Endothelial cell of umbilical vein (primary cell): Measurements from ENCODE around the gene USP25. TPM values are rescaled to one million over a fixed set of nuclear protein-coding genes. Genes with fewer than 3 reads are reported as not detected.

Experiments used
- BruUV-seq: library from RNA; stranded (reverse); fragments of 400-500 nt; replicated peaks from 2 replicates; lab custom pipeline; 2021; lab: Mats Ljungman, UMichigan
- CTCF ChIA-PET: fragments of 300-600, 350-600 bp; sonication (Branson Sonifier 250); formaldehyde crosslinking; loops from one replicate; lab custom pipeline; 2021; ENCODE audit warnings: antibody characterized with exemption, inconsistent platforms; lab: Charles Lee
- POLR2A ChIA-PET: fragments of 300-600, 350-600 bp; sonication (Branson Sonifier 250); formaldehyde crosslinking; loops from one replicate; lab custom pipeline; 2021; ENCODE audit warnings: antibody characterized with exemption, inconsistent platforms; lab: Charles Lee
- DNase-seq: peaks from one replicate; pipeline ENCODE4 v3.0.0-alpha.2; 2011; ENCODE audit warnings: low read depth, low spot score
- FAIRE-seq: peaks from 2 replicates; lab custom pipeline; 2011; peaks lifted over from hg19 to GRCh38; lab: Jason Lieb, UNC
- H2AFZ ChIP-seq: 2 replicates; pipeline ENCODE4 v1.6.0; 2012; ENCODE audit warnings: low read depth, low read length, control low read depth, inconsistent platforms
- H3K27ac ChIP-seq: 2 replicates; pipeline ENCODE4 v1.5.1; 2011; ENCODE audit warnings: low read depth, mild to moderate bottlenecking, control low read depth, low read length, moderate library complexity; ENCODE audit not compliant: insufficient read depth
- H3K27me3 ChIP-seq, 2 experiments: 2 replicates each; pipeline versions ENCODE4 v1.6.0 to v1.6.1; 2011; ENCODE audit warnings: low read length in 2 of 2, mixed read lengths in 1 of 2; ENCODE audit not compliant: control insufficient read depth in 2 of 2, insufficient read depth in 2 of 2
- H3K36me3 ChIP-seq, 2 experiments: 2 replicates in 1 of 2; 3 replicates in 1 of 2; pipeline ENCODE4 v1.5.1; 2011; ENCODE audit warnings: low read length in 2 of 2, mild to moderate bottlenecking in 1 of 2, moderate library complexity in 1 of 2; ENCODE audit not compliant: control insufficient read depth in 2 of 2, insufficient read depth in 2 of 2; ENCODE audit errors: extremely low read depth in 1 of 2
- H3K4me1 ChIP-seq: 3 replicates; pipeline ENCODE4 v1.5.1; 2011; ENCODE audit warnings: mild to moderate bottlenecking, low read length; ENCODE audit not compliant: control insufficient read depth, insufficient read depth; ENCODE audit errors: extremely low read depth
- H3K4me2 ChIP-seq: 2 replicates; pipeline ENCODE4 v1.6.1; 2011; ENCODE audit warnings: low read length, control low read depth, mixed read lengths; ENCODE audit not compliant: insufficient read depth
- H3K4me3 ChIP-seq, 3 experiments: fragments of 200-600 bp in 1 of 3; sonication (generic), shearing (Covaris generic) in 1 of 3; replicated peaks in 1 of 3; 2 replicates each; pipeline ENCODE4 v1.5.1; 2011 to 2016; ENCODE audit warnings: control low read depth in 3 of 3, low read length in 3 of 3, mild to moderate bottlenecking in 2 of 3, inconsistent platforms in 1 of 3, low read depth in 1 of 3, moderate library complexity in 1 of 3; ENCODE audit not compliant: insufficient read depth in 1 of 3
- H3K79me2 ChIP-seq: 2 replicates; pipeline ENCODE4 v1.6.0; 2012; ENCODE audit warnings: low read length, inconsistent platforms; ENCODE audit not compliant: control insufficient read depth, insufficient read depth
- H3K9ac ChIP-seq: replicated peaks from 2 replicates; pipeline ENCODE3; 2011; ENCODE audit warnings: low read length, control low read depth; ENCODE audit not compliant: insufficient read depth; ENCODE audit errors: extremely low read depth
- H3K9me1 ChIP-seq: replicated peaks from 3 replicates; pipeline ENCODE4 v1.6.0; 2011; ENCODE audit warnings: mild to moderate bottlenecking, low read length; ENCODE audit not compliant: control insufficient read depth, insufficient read depth; ENCODE audit errors: extremely low read depth
- H3K9me3 ChIP-seq: replicated peaks from 2 replicates; pipeline ENCODE4 v1.5.1; 2012; ENCODE audit warnings: low read length, inconsistent platforms; ENCODE audit not compliant: control insufficient read depth, insufficient read depth
- H4K20me1 ChIP-seq: replicated peaks from 2 replicates; pipeline ENCODE3; 2011; ENCODE audit warnings: mild to moderate bottlenecking, low read length; ENCODE audit not compliant: control insufficient read depth, insufficient read depth; ENCODE audit errors: extremely low read depth
- EZH2 ChIP-seq: IDR thresholded peaks from 2 replicates; pipeline ENCODE4 v1.6.1; 2012; ENCODE audit warnings: borderline replicate concordance, low read depth, mild to moderate bottlenecking, moderate library complexity, low read length, inconsistent platforms; ENCODE audit not compliant: severe bottlenecking
- MAX ChIP-seq: IDR thresholded peaks from 2 replicates; pipeline ENCODE4 v1.6.1; 2011; ENCODE audit not compliant: insufficient read depth, insufficient read length
- POLR2A ChIP-seq: IDR thresholded peaks from 2 replicates; pipeline ENCODE4 v1.6.1; 2012; ENCODE audit warnings: low read depth, mild to moderate bottlenecking, control low read depth, low read length
- dilution Hi-C: fragments of 300-500 bp; cut with MboI; formaldehyde crosslinking; loops from one replicate; pipeline ENCODE4 v1.15.0; 2019; ENCODE audit warnings: low sequenced_read_pairs; ENCODE audit not compliant: extremely low pct_ligation_motif_present
- intact Hi-C: fragments of 100-400 bp; cut with micrococcal nuclease; formaldehyde crosslinking; loops from one replicate; pipeline ENCODE4 v1.10.0; 2022
- polyA plus RNA-seq, 4 experiments: library from polyadenylated mRNA; depleted of rRNA in 3 of 4; stranded (reverse) in 3 of 4; unstranded in 1 of 4; fragments of >200 nt; gene quantifications; 2 replicates each; pipeline versions ENCODE4 v1.2.1 to v1.2.3, GENCODE V29; 2011 to 2012; ENCODE audit warnings: missing spikeins in 1 of 4
- total RNA-seq: library from RNA; stranded (reverse); gene quantifications from 2 replicates; pipeline ENCODE4 v1.2.3, GENCODE V29; 2021

USP25 gene
- total and polyA plus RNA-seq, 2 donors (not counting 3 experiments of a cell fraction or from before 2014, with no cell fraction given): 14.4 to 67.5 TPM

- peak overlapping the region; percentile 62 for H3K4me2 ChIP-seq
- peaks cover 3% of the 10 kb centered on the region for H3K9me1 ChIP-seq
- dilution Hi-C loops: no loop called here
- peaks cover 30% of the 10 kb centered on the region for H3K4me1 ChIP-seq
- peaks cover 10% of the 10 kb centered on the region for H4K20me1 ChIP-seq
- no peak overlapping the region for H2AFZ ChIP-seq
- BruUV-seq: no TSS peak
- no peaks in the 10 kb centered on the region for H3K9me3 ChIP-seq
- H3K4me3 ChIP-seq: no peak overlapping the region
- DNase-seq: no peak
- H3K27me3 ChIP-seq: no peaks in the 10 kb centered on the region
- H3K27ac ChIP-seq: peak overlapping the region; percentile 10
- no peak for TF ChIP-seq EZH2
- H3K9ac ChIP-seq: no peak overlapping the region
- CTCF ChIA-PET: interaction anchor here (0.9 to 1.1 kb wide), 2 partner anchors 8 to 12 kb away, joined by 3 read pairs; no protein-coding TSS in a partner anchor
- POLR2A ChIA-PET: no interaction called here
- intact Hi-C loops: no loop called here
- H3K79me2 ChIP-seq: peaks cover 99% of the 10 kb centered on the region
- no peak for FAIRE-seq
- H3K36me3 ChIP-seq: no peaks in the 10 kb centered on the region
Measured at GRCh38 chr21:15755125-15755524, 25.3 kb downstream of the USP25 start.

- dilution Hi-C loops (no loop called here), intact Hi-C loops (no loop called here)
- peaks cover 21% of the 10 kb centered on the region for H3K4me1 ChIP-seq
- no peak overlapping the region for H3K27ac ChIP-seq
- ChIA-PET CTCF (interaction anchor here (1.0 to 1.3 kb wide), 2 partner anchors 12 to 23 kb away, joined by 3 read pairs; no protein-coding TSS in a partner anchor), POLR2A (interaction anchor here (0.6 kb wide), 1 partner anchor 28 kb away, joined by 7 read pairs; no protein-coding TSS in a partner anchor)
- H3K4me3 ChIP-seq: no peak overlapping the region
- FAIRE-seq: no peak
- H3K27me3 ChIP-seq: no peaks in the 10 kb centered on the region
- no peak overlapping the region for H2AFZ ChIP-seq
- DNase-seq: no peak
- H3K36me3 ChIP-seq: no peaks in the 10 kb centered on the region
- no peak overlapping the region for H3K4me2 ChIP-seq
- H3K79me2 ChIP-seq: peaks cover 99% of the 10 kb centered on the region
- BruUV-seq: no TSS peak
- no peaks in the 10 kb centered on the region for H3K9me3 ChIP-seq
- peaks cover 14% of the 10 kb centered on the region for H4K20me1 ChIP-seq
- no peak overlapping the region for H3K9ac ChIP-seq
- TF ChIP-seq POLR2A: no peak
- TF ChIP-seq MAX: no peak
- TF ChIP-seq EZH2: no peak
- peaks cover 3% of the 10 kb centered on the region for H3K9me1 ChIP-seq
Measured at GRCh38 chr21:15759469-15759868, 29.7 kb downstream of the USP25 start.
